DND-41 (cell line): ENCODE data around the gene PSMC1.

Experiments
- CTCF ChIP-seq: IDR thresholded peaks from 2 replicates; pipeline ENCODE4 v1.5.1; 2012; ENCODE audit warnings: borderline replicate concordance, low read length, moderate library complexity, mild to moderate bottlenecking; ENCODE audit not compliant: poor library complexity, severe bottlenecking; ENCODE audit errors: extremely low read depth
- EZH2 ChIP-seq: IDR thresholded peaks from 3 replicates; pipeline ENCODE4 v1.6.1; 2012; ENCODE audit warnings: borderline replicate concordance, low read depth, mild to moderate bottlenecking, moderate library complexity, low read length, inconsistent platforms; ENCODE audit not compliant: severe bottlenecking

DNA sequence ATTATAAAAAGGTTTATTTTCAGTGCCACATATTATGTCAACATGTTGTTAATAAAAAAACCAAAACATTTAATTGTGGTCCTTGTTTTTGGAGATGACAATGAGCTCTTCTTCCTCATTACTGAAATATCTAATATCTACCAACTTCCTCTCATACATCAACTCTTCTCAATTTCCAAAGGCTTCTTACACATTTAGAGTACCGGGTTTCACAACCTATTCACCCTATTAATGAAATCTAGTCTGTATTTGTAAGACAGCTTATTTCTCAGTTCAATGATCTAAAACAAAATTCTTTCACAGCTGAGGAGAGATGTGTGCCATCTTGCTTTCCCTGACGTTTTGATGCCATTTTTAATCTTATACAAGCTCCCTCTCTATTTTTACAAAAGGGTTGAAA lies 60.9 kb downstream of the PSMC1 start:
- TF ChIP-seq CTCF (no peak), EZH2 (no peak)
